ENCODE data around the gene NDST1.

NDST1 gene

GRCh38 chr5:150590979-150591695, 83.2 kb downstream of the NDST1 start:
- no peak for DNase-seq

GRCh38 chr5:150593593-150593992, 85.7 kb downstream of the NDST1 start:
- no peak for DNase-seq

- DNase-seq = no peak
Observed at GRCh38 chr5:150593996-150594395, 86.1 kb downstream of the NDST1 start.

- no peak for DNase-seq
Observed at GRCh38 chr5:150595466-150596031, 87.6 kb downstream of the NDST1 start.

GRCh38 chr5:150596313-150596712, 88.4 kb downstream of the NDST1 start:
- DNase-seq = no peak

- no peak for DNase-seq
Observed at GRCh38 chr5:150596826-150597225, 88.9 kb downstream of the NDST1 start.

GRCh38 chr5:150598006-150598405, 90.1 kb downstream of the NDST1 start:
- no peak for DNase-seq

GRCh38 chr5:150598821-150599273, 90.9 kb downstream of the NDST1 start:
- DNase-seq = no peak

- DNase-seq = no peak
Observed at GRCh38 chr5:150599281-150599680, 91.3 kb downstream of the NDST1 start.

GRCh38 chr5:150599917-150600511, 92.1 kb downstream of the NDST1 start:
- DNase-seq = no peak

- DNase-seq = no peak
Observed at GRCh38 chr5:150600616-150601490, 92.9 kb downstream of the NDST1 start.

GRCh38 chr5:150601491-150602345, 93.8 kb downstream of the NDST1 start:
- DNase-seq = no peak

- DNase-seq = no peak
Observed at GRCh38 chr5:150603052-150603451, 95.1 kb downstream of the NDST1 start.

GRCh38 chr5:150603491-150603890, 95.6 kb downstream of the NDST1 start:
- DNase-seq = no peak

- DNase-seq = no peak
Observed at GRCh38 chr5:150604010-150604409, 96.1 kb downstream of the NDST1 start.

- DNase-seq = no peak
Observed at GRCh38 chr5:150604894-150605440, 97.0 kb downstream of the NDST1 start.

- no peak for DNase-seq
Observed at GRCh38 chr5:150605546-150605945, 97.6 kb downstream of the NDST1 start.

GRCh38 chr5:150606476-150606875, 98.5 kb downstream of the NDST1 start:
- no peak for DNase-seq

- DNase-seq = no peak
Observed at GRCh38 chr5:150607105-150607504, 99.2 kb downstream of the NDST1 start.
